Measurements from ENCODE around the gene PDGFB.

PDGFB gene

DNA sequence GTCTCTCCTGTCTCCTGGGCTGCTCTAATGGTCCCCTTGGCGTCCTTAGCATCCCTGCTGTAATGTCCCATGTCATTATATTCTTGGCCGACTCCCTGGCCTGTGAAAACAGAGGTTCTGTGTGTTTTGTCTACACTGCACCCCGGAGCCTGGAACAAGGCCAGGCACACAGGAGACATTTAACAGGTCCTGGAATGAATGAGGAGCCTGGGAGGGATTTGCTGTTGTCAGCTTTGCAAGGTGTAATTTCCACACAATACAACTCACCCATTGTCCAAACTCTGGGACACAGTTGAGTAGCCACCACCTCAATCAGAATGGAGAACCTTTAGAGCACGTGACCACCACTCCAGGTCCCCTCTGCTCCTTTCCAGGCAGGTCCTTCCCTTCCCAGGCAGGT lies 14.9 kb upstream of the PDGFB start:
- TF ChIP-seq SUZ12 (IDR thresholded peaks at IDR 0.05) (no peak), ZNF384 (IDR thresholded peaks at IDR 0.05) (no peak), CTBP1 (IDR thresholded peaks at IDR 0.05; ENCODE audit: borderline replicate concordance) (no peak), HDGF (IDR thresholded peaks at IDR 0.05; ENCODE audit: borderline replicate concordance) (no peak), SP1 (IDR thresholded peaks at IDR 0.05) (no peak), LEF1 (IDR thresholded peaks at IDR 0.05; ENCODE audit: borderline replicate concordance) (no peak), ELF4 (IDR thresholded peaks at IDR 0.05) (no peak), BHLHE40 (IDR thresholded peaks at IDR 0.05; ENCODE audit: borderline replicate concordance) (no peak), L3MBTL2 (conservative IDR thresholded peaks at IDR 0.05) (no peak), TARDBP (IDR thresholded peaks at IDR 0.05) (no peak), ARNT (IDR thresholded peaks at IDR 0.05) (no peak)
- TF ChIP-seq, protein P1, sequence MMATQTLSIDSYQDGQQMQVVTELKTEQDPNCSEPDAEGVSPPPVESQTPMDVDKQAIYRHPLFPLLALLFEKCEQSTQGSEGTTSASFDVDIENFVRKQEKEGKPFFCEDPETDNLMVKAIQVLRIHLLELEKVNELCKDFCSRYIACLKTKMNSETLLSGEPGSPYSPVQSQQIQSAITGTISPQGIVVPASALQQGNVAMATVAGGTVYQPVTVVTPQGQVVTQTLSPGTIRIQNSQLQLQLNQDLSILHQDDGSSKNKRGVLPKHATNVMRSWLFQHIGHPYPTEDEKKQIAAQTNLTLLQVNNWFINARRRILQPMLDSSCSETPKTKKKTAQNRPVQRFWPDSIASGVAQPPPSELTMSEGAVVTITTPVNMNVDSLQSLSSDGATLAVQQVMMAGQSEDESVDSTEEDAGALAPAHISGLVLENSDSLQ (IDR thresholded peaks at IDR 0.05) = no peak
- POLR2A ChIA-PET = no interaction called here

DNA sequence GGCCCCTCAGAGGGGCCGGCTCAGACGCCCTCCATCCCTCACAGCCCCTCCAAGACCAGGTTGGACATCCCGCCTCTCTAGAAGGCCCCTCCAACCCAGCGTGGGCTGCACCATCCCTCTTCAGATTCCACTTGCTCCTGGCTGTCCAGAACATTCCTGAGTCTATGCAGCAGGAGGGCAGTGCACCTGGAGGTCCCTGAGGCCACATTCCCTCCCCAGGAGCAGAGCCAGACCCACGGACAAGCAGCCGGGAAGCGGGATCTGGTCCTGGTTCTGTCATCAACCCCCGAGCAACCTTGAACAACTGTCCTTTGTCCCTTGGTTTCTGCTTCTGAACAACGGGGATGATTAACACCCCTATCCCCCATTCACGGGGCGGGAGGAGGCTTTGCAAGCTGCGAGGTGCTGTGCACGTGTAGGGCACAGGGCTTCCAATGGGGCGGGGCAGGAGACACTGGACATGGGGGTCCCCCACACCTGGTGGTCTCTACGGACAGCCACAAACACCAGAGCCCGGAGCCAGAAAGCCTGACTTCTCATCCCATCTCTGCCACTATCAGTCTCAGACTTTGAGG lies 13.2 kb upstream of the PDGFB start:
- no peak for DNase-seq (ENCODE audit: extremely low spot score)
- no peak for TF ChIP-seq FOXM1 (IDR thresholded peaks at IDR 0.05; ENCODE audit: borderline replicate concordance)
- TF ChIP-seq NFRKB (IDR thresholded peaks at IDR 0.05) = no peak
- TF ChIP-seq, protein P1 (IDR thresholded peaks at IDR 0.05) = no peak
- no peak for TF ChIP-seq SUZ12 (IDR thresholded peaks at IDR 0.05)
- no peak for TF ChIP-seq TARDBP (IDR thresholded peaks at IDR 0.05)
- TF ChIP-seq FOXK2 (IDR thresholded peaks at IDR 0.05) = no peak
- no peak for TF ChIP-seq FOXA1 (IDR thresholded peaks at IDR 0.05)
- TF ChIP-seq HDGF (IDR thresholded peaks at IDR 0.05; ENCODE audit: borderline replicate concordance) = no peak
- no peak for TF ChIP-seq CTBP1 (IDR thresholded peaks at IDR 0.05; ENCODE audit: borderline replicate concordance)
- TF ChIP-seq L3MBTL2 (conservative IDR thresholded peaks at IDR 0.05) = no peak
- POLR2A ChIA-PET = interaction anchor here (0.7 to 3.2 kb wide), 3 partner anchors 29 to 62 kb away, joined by 3 to 15 read pairs (median 4); partner anchors contain the start of gene RPL3
- CTCF ChIA-PET = no interaction called here

More for the DNA sequence above, 14.9 kb upstream of the PDGFB start:
- CTCF ChIA-PET = no interaction called here
- DNase-seq (ENCODE audit: extremely low spot score) = no peak

DNA sequence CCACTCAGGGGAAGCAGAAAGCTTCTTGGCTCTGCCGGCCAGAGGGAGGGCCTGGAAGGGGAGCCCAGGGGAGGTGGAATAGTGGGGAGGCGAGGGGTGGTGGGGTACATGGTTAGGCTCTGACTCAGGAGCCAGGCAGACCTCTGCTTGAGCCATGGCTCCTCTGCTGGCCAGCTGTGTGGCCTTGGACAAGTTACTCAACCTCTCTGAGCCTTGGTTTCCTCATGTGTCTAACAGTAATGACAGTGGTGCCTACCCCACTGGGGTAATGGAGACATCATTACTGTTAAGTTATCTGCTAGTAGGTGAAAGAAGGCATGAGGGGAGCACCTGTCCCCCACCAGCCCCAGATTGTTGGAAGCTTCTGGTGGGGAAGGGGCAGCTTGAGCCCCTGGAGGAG lies 12.2 kb upstream of the PDGFB start:
- ChIA-PET POLR2A (interaction anchor here (0.7 to 3.2 kb wide), 2 partner anchors 30 to 62 kb away, joined by 3 to 15 read pairs; partner anchors contain the start of gene RPL3), CTCF (no interaction called here)
- TF ChIP-seq CTBP1 (IDR thresholded peaks at IDR 0.05; ENCODE audit: borderline replicate concordance) (no peak), HDGF (IDR thresholded peaks at IDR 0.05; ENCODE audit: borderline replicate concordance) (no peak), FOXA1 (IDR thresholded peaks at IDR 0.05) (no peak), TARDBP (IDR thresholded peaks at IDR 0.05) (no peak), L3MBTL2 (conservative IDR thresholded peaks at IDR 0.05) (no peak), NFRKB (IDR thresholded peaks at IDR 0.05) (no peak), BHLHE40 (IDR thresholded peaks at IDR 0.05; ENCODE audit: borderline replicate concordance) (no peak), SUZ12 (IDR thresholded peaks at IDR 0.05) (no peak), FOXK2 (IDR thresholded peaks at IDR 0.05) (no peak), SP1 (IDR thresholded peaks at IDR 0.05) (no peak), ARNT (IDR thresholded peaks at IDR 0.05) (no peak), ELF4 (IDR thresholded peaks at IDR 0.05) (no peak)
- TF ChIP-seq, protein P1 (IDR thresholded peaks at IDR 0.05) = no peak
- no peak for DNase-seq (ENCODE audit: extremely low spot score)

DNA sequence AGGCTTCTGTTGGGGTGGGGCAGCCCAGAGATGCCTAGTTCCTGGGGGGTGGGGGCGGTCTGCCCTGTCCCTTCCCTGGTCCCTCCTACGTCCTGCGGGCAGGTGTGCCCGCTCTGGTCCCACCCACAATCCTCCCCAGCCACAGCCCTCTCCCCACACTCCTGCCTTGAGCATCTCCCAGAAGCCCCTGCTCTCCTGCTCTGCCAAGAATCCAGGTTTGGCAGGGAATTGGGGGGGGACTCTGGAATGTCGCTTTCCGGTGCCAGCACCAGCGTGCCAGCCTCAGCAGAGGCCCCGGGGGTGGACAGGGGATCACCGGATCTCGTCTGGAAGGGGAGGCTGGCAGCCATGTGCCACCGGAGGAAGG lies 11.4 kb upstream of the PDGFB start:
- DNase-seq (ENCODE audit: extremely low spot score) = no peak
- CTCF ChIA-PET = no interaction called here
- no peak for TF ChIP-seq LEF1 (IDR thresholded peaks at IDR 0.05; ENCODE audit: borderline replicate concordance)
- TF ChIP-seq SUZ12 (IDR thresholded peaks at IDR 0.05) = no peak
- no peak for TF ChIP-seq TARDBP (IDR thresholded peaks at IDR 0.05)
- no peak for TF ChIP-seq CTBP1 (IDR thresholded peaks at IDR 0.05; ENCODE audit: borderline replicate concordance)
- TF ChIP-seq ZNF384 (IDR thresholded peaks at IDR 0.05) = no peak
- TF ChIP-seq, protein P1 (IDR thresholded peaks at IDR 0.05) = no peak
- no peak for TF ChIP-seq FOXA1 (IDR thresholded peaks at IDR 0.05)
- TF ChIP-seq FOXK2 (IDR thresholded peaks at IDR 0.05) = no peak
- POLR2A ChIA-PET = interaction anchor here (1.1 to 3.2 kb wide), 2 partner anchors 55 to 63 kb away, joined by 3 to 15 read pairs; partner anchors contain the start of gene RPL3

DNA sequence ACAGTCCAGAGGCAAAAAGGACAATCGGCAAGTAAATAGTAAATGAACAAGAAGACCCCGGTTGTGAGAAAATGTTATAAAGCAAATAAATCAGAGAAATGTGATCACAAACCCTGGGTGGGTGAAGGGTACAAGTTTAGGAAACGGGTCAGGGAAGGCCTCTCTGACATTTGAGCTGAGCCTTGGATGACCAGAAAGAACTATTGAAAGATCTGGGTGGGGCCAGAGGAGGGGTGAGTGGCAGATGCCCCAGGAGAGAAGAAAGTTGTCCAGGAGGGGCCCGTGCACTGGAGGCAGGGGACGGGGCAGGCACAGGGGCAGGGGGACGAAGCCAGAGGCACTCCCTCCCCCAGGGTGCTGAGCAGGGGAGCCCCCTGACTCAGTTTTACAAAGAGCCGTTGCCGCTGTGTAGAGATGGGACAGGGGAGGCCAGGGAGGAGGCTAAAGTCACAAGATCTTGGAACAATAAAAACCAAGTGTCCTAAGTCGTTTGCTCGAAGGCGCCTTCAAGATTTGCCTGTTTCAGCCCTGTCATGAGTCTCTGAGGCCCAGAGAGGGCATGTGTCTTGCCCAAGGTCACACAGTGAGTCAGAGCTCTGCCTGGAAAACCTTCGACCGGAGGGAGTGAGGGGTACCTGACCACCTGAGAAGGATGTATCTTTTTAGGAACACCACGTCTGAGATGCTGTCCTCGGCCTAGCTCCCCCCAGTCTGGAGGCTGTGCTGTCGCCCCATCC lies 10.8 kb upstream of the PDGFB start:
- ChIA-PET POLR2A (interaction anchor here (1.1 to 3.2 kb wide), 2 partner anchors 56 to 64 kb away, joined by 3 to 15 read pairs; partner anchors contain the start of gene RPL3), CTCF (no interaction called here)
- TF ChIP-seq FOXK2 (IDR thresholded peaks at IDR 0.05) (no peak), HDGF (IDR thresholded peaks at IDR 0.05; ENCODE audit: borderline replicate concordance) (no peak), NFRKB (IDR thresholded peaks at IDR 0.05) (no peak), ARNT (IDR thresholded peaks at IDR 0.05) (no peak), SP1 (IDR thresholded peaks at IDR 0.05) (no peak), SUZ12 (IDR thresholded peaks at IDR 0.05) (no peak), FOXA1 (IDR thresholded peaks at IDR 0.05) (no peak), L3MBTL2 (conservative IDR thresholded peaks at IDR 0.05) (no peak), TARDBP (IDR thresholded peaks at IDR 0.05) (no peak), LEF1 (IDR thresholded peaks at IDR 0.05; ENCODE audit: borderline replicate concordance) (no peak), BHLHE40 (IDR thresholded peaks at IDR 0.05; ENCODE audit: borderline replicate concordance) (no peak), ELF4 (IDR thresholded peaks at IDR 0.05) (no peak), FOXM1 (IDR thresholded peaks at IDR 0.05; ENCODE audit: borderline replicate concordance) (no peak), CTBP1 (IDR thresholded peaks at IDR 0.05; ENCODE audit: borderline replicate concordance) (no peak), ZNF384 (IDR thresholded peaks at IDR 0.05) (no peak)
- TF ChIP-seq, protein P1 (IDR thresholded peaks at IDR 0.05) = no peak

More for the DNA sequence above, 10.8 kb upstream of the PDGFB start:
- DNase-seq (ENCODE audit: extremely low spot score) = no peak
